Smooth muscle cell (in vitro differentiated cells): ENCODE results near the gene SYCP2L. TPM values are rescaled to one million over a fixed set of nuclear protein-coding genes. Genes with fewer than 3 reads are reported as not detected.

Experiments used
- DNase-seq: peaks from one replicate; lab custom pipeline; 2025; ENCODE audit not compliant: unreplicated experiment; lab: John Stamatoyannopoulos, UW
- H2AFZ ChIP-seq: fragments of 200-600 bp; sonication (generic); 2 replicates; pipeline ENCODE4 v1.6.0; 2016; ENCODE audit warnings: antibody characterized with exemption, low read depth, mild to moderate bottlenecking
- H3F3A ChIP-seq: fragments of 200-600 bp; sonication (generic); 2 replicates; pipeline ENCODE4 v1.6.0; 2017; ENCODE audit warnings: antibody characterized with exemption, low read depth
- H3K27ac ChIP-seq: fragments of 200-600 bp; sonication (generic); 2 replicates; pipeline ENCODE4 v1.5.1; 2016; ENCODE audit warnings: low read depth, mild to moderate bottlenecking
- H3K27me3 ChIP-seq: fragments of 200-600 bp; sonication (generic); 2 replicates; pipeline ENCODE4 v1.6.1; 2016; ENCODE audit warnings: low read depth, mild to moderate bottlenecking
- H3K36me3 ChIP-seq: fragments of 200-600 bp; sonication (generic); 2 replicates; pipeline ENCODE4 v1.5.1; 2016; ENCODE audit warnings: low read depth
- H3K4me1 ChIP-seq: fragments of 200-600 bp; sonication (generic); 2 replicates; pipeline ENCODE4 v1.5.1; 2016; ENCODE audit warnings: low read depth
- H3K4me2 ChIP-seq: fragments of 200-600 bp; sonication (generic); 2 replicates; pipeline ENCODE4 v1.6.0; 2016; ENCODE audit warnings: mild to moderate bottlenecking
- H3K4me3 ChIP-seq: fragments of 200-600 bp; sonication (generic); 2 replicates; pipeline ENCODE4 v1.5.1; 2016; ENCODE audit warnings: mild to moderate bottlenecking
- H3K79me2 ChIP-seq: fragments of 200-600 bp; sonication (generic); 2 replicates; pipeline ENCODE4 v1.6.0; 2016; ENCODE audit warnings: low read depth, mild to moderate bottlenecking
- H3K9ac ChIP-seq: fragments of 200-600 bp; sonication (generic); 2 replicates; pipeline ENCODE4 v1.6.0; 2016; ENCODE audit warnings: low read depth
- H3K9me3 ChIP-seq: fragments of 200-600 bp; sonication (generic); replicated peaks from 2 replicates; pipeline ENCODE4 v1.5.1; 2016; ENCODE audit warnings: low read depth
- H4K20me1 ChIP-seq: fragments of 200-600 bp; sonication (generic); 2 replicates; pipeline ENCODE4 v1.6.0; 2016; ENCODE audit warnings: low read depth
- CTCF ChIP-seq: fragments of 200-600 bp; sonication (generic); IDR thresholded peaks from 2 replicates; pipeline ENCODE4 v1.5.1; 2017; ENCODE audit warnings: borderline replicate concordance, mild to moderate bottlenecking, antibody characterized with exemption; ENCODE audit not compliant: insufficient read depth, poor library complexity, severe bottlenecking
- WGBS: methylation state at CpG from one replicate; pipeline ENCODE4 v1.1.7; 2016; ENCODE audit warnings: low lambda C conversion rate; 5-methylcytosine and 5-hydroxymethylcytosine counted together
- polyA plus RNA-seq: library from polyadenylated mRNA; unstranded; fragments of >200 nt; fragmentation: Nextera tagmentation; extraction: Ambion mirVana; gene quantifications from 2 replicates; pipeline ENCODE4 v1.2.1, GENCODE V29; 2016
- total RNA-seq: library from RNA; depleted of rRNA; stranded (reverse); fragments of >200 nt; gene quantifications from 2 replicates; pipeline ENCODE4 v1.2.3, GENCODE V29; 2014

The SYCP2L gene
- total and polyA plus RNA-seq, 2 experiments from 2014 or later, result 0.74 to 6.4 TPM

DNA sequence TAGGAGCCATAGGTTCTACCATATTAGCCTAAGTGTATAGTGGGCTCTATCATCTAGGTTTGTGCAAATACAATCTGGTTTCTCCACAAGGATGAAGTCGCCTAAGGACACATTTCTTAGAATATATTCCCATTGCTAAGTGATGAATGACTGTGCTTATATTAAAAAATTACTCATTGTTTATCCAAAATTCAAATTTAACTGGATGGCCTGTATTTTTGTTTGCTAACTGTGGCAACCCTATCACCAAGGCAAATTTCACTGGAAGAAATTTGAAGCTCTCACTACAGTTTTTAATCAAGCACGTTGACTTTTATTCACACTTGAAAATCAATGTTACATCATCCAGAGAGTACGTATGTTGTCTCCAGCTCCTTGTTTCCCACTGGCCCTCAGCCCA is 18.9 kb upstream of the SYCP2L start:
- H3K36me3 ChIP-seq, result no peaks in the 10 kb centered on the region
- H3K79me2 ChIP-seq, result no peaks in the 10 kb centered on the region
- H4K20me1 ChIP-seq, result no peaks in the 10 kb centered on the region
- WGBS, result 96% methylated on average over 3 of the region's 3 CpGs
- no peak overlapping the region for H3K9ac ChIP-seq
- no peaks in the 10 kb centered on the region for H3K9me3 ChIP-seq
- no peaks in the 10 kb centered on the region for H3K4me1 ChIP-seq
- peaks cover 3% of the 10 kb centered on the region for H3K27me3 ChIP-seq
- no peaks in the 10 kb centered on the region for H3F3A ChIP-seq
- no peak for DNase-seq
- no peak overlapping the region for H3K27ac ChIP-seq
- H3K4me3 ChIP-seq, result no peak overlapping the region
- H3K4me2 ChIP-seq, result no peak overlapping the region
- TF ChIP-seq CTCF, result no peak
- H2AFZ ChIP-seq, result no peak overlapping the region

DNA sequence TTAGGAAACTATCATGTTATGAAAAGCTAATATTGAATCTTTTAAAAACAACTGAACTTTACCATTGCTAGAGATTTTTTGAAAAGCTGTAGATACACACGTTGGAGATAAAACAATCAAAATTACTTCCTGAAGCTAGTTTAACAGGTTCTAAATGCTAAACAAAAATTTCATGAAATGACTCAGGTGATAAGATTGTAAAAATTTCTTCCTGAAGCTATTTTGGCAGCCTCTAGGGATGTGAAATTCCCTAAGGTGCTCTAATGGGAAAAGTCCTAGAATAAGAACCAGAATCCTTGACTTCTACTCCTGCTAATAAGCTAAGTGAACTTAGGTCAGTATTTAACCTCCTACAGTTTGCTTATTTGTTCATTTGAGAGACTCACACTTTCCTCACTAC is 13.5 kb upstream of the SYCP2L start:
- 37% methylated on average over 1 of the region's 1 CpG for WGBS
- Histone ChIP-seq H3K4me1 (no peaks in the 10 kb centered on the region), H3K27ac (no peak overlapping the region), H2AFZ (no peak overlapping the region), H3K4me3 (no peak overlapping the region), H4K20me1 (no peaks in the 10 kb centered on the region), H3K36me3 (no peaks in the 10 kb centered on the region), H3K79me2 (no peaks in the 10 kb centered on the region), H3F3A (no peaks in the 10 kb centered on the region), H3K4me2 (no peak overlapping the region), H3K27me3 (peaks cover 32% of the 10 kb centered on the region), H3K9ac (no peak overlapping the region), H3K9me3 (no peaks in the 10 kb centered on the region)
- no peak for DNase-seq
- TF ChIP-seq CTCF, result no peak

DNA sequence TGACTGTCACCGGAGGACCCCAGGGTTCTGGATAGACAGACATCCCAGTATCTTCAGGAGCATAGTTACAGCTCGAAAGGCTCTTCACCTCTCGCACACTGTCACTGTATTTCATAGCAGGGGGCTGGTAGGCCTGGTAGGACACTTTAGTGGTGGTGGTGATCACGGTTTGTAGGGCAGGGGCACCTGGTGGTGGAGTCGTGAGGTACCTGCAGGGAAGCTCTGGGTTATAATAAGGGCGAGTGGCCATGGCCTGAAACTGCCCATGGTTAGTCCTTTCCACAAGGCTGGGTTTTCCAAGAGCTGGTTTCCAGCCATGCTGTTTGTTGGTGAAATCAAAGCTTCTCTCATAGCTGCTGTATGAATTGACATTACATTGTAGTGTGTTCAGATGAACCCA is 12.6 kb upstream of the SYCP2L start:
- H3K36me3 ChIP-seq, result no peaks in the 10 kb centered on the region
- WGBS, result 78% methylated on average over 6 of the region's 6 CpGs
- peaks cover 41% of the 10 kb centered on the region for H3K27me3 ChIP-seq
- H3K4me3 ChIP-seq, result no peak overlapping the region
- no peaks in the 10 kb centered on the region for H3K9me3 ChIP-seq
- no peaks in the 10 kb centered on the region for H3K79me2 ChIP-seq
- no peak overlapping the region for H3K27ac ChIP-seq
- H4K20me1 ChIP-seq, result no peaks in the 10 kb centered on the region
- H3K4me1 ChIP-seq, result no peaks in the 10 kb centered on the region
- H3K9ac ChIP-seq, result no peak overlapping the region
- no peak overlapping the region for H2AFZ ChIP-seq
- no peak for DNase-seq
- no peak overlapping the region for H3K4me2 ChIP-seq
- TF ChIP-seq CTCF, result no peak
- no peaks in the 10 kb centered on the region for H3F3A ChIP-seq

- no peak overlapping the region for H2AFZ ChIP-seq
- H3K9me3 ChIP-seq, result no peaks in the 10 kb centered on the region
- no peaks in the 10 kb centered on the region for H3K79me2 ChIP-seq
- H3K4me3 ChIP-seq, result no peak overlapping the region
- no peaks in the 10 kb centered on the region for H3F3A ChIP-seq
- H3K9ac ChIP-seq, result no peak overlapping the region
- H3K4me1 ChIP-seq, result no peaks in the 10 kb centered on the region
- no peak for TF ChIP-seq CTCF
- no peak overlapping the region for H3K27ac ChIP-seq
- 63% methylated on average over 4 of the region's 4 CpGs for WGBS
- no peak overlapping the region for H3K4me2 ChIP-seq
- peaks cover 49% of the 10 kb centered on the region for H3K27me3 ChIP-seq
- no peaks in the 10 kb centered on the region for H4K20me1 ChIP-seq
- DNase-seq, result no peak
- H3K36me3 ChIP-seq, result no peaks in the 10 kb centered on the region
These were observed 11.8 kb upstream of the SYCP2L start for GRCh38 chr6:10875026-10875425.
